Hepatocyte (in vitro differentiated cells): Measurements from ENCODE around the gene PARD3B. TPM values are rescaled to one million over a fixed set of nuclear protein-coding genes. Genes with fewer than 3 reads are reported as not detected.

Experiments used
- DNase-seq: peaks from one replicate; pipeline ENCODE4 v3.0.0-alpha.2; 2016; ENCODE audit warnings: low spot score
- H2AFZ ChIP-seq: fragments of 200-600 bp; sonication (generic); 2 replicates; pipeline ENCODE4 v1.6.0; 2016; ENCODE audit warnings: antibody characterized with exemption, mild to moderate bottlenecking
- H3K27ac ChIP-seq: fragments of 200-600 bp; sonication (generic); 2 replicates; pipeline ENCODE4 v1.5.1; 2016; ENCODE audit warnings: mild to moderate bottlenecking
- H3K27me3 ChIP-seq: fragments of 200-600 bp; sonication (generic); 2 replicates; pipeline ENCODE4 v1.6.1; 2016
- H3K36me3 ChIP-seq: fragments of 200-600 bp; sonication (generic); replicated peaks from 2 replicates; pipeline ENCODE4 v1.5.1; 2016; ENCODE audit warnings: low read depth; ENCODE audit not compliant: insufficient read depth
- H3K4me1 ChIP-seq: fragments of 200-600 bp; sonication (generic); 2 replicates; pipeline ENCODE4 v1.5.1; 2016; ENCODE audit warnings: mild to moderate bottlenecking, moderate library complexity; ENCODE audit not compliant: insufficient read depth
- H3K4me2 ChIP-seq: fragments of 200-600 bp; sonication (generic); 2 replicates; pipeline ENCODE4 v1.6.0; 2016
- H3K4me3 ChIP-seq: fragments of 200-600 bp; sonication (generic); 2 replicates; pipeline ENCODE4 v1.5.1; 2016; ENCODE audit warnings: mild to moderate bottlenecking
- H3K79me2 ChIP-seq: fragments of 200-600 bp; sonication (generic); 2 replicates; pipeline ENCODE4 v1.6.0; 2017; ENCODE audit warnings: mild to moderate bottlenecking
- H3K9me2 ChIP-seq: fragments of 200-600 bp; sonication (generic); replicated peaks from 2 replicates; pipeline ENCODE4 v1.6.0; 2017; ENCODE audit warnings: mild to moderate bottlenecking; ENCODE audit not compliant: insufficient read depth
- H3K9me3 ChIP-seq: fragments of 200-600 bp; sonication (generic); 2 replicates; pipeline ENCODE4 v1.5.1; 2016; ENCODE audit warnings: low read depth, mild to moderate bottlenecking
- H4K20me1 ChIP-seq: fragments of 200-600 bp; sonication (generic); 2 replicates; pipeline ENCODE4 v1.6.0; 2016; ENCODE audit warnings: mild to moderate bottlenecking; ENCODE audit not compliant: insufficient read depth, poor library complexity, severe bottlenecking
- EZH2 ChIP-seq: fragments of 200-600 bp; sonication (generic); IDR thresholded peaks from 2 replicates; pipeline ENCODE4 v1.6.1; 2016; ENCODE audit warnings: antibody characterized with exemption, mild to moderate bottlenecking, borderline replicate concordance
- EZH2phosphoT487 ChIP-seq: fragments of 200-600 bp; sonication (generic); IDR thresholded peaks from one replicate; pipeline ENCODE4 v1.6.1; 2018; ENCODE audit warnings: antibody characterized with exemption, mild to moderate bottlenecking, low read depth, moderate library complexity; ENCODE audit not compliant: unreplicated experiment, severe bottlenecking
- WGBS: methylation state at CpG from one replicate; pipeline ENCODE4 v1.1.6; 2016; ENCODE audit warnings: low lambda C conversion rate; ENCODE audit errors: missing lambda C conversion rate; 5-methylcytosine and 5-hydroxymethylcytosine counted together
- polyA plus RNA-seq: library from polyadenylated mRNA; unstranded; fragments of >200 nt; fragmentation: Nextera tagmentation; extraction: Ambion mirVana; gene quantifications from 2 replicates; pipeline ENCODE4 v1.2.1, GENCODE V29; 2016
- total RNA-seq: library from RNA; depleted of rRNA; stranded (reverse); fragments of >200 nt; gene quantifications from 2 replicates; pipeline ENCODE4 v1.2.3, GENCODE V29; 2014
- TF ChIP-seq, protein P1 (sequence below): fragments of 200-600 bp; sonication (generic); IDR thresholded peaks from 2 replicates; pipeline ENCODE4 v1.5.1; 2016; ENCODE audit warnings: antibody characterized with exemption, mild to moderate bottlenecking; ENCODE audit not compliant: poor library complexity

Gene PARD3B
- total and polyA plus RNA-seq, 2 experiments from 2014 or later, result 11.5 to 21.7 TPM

DNA sequence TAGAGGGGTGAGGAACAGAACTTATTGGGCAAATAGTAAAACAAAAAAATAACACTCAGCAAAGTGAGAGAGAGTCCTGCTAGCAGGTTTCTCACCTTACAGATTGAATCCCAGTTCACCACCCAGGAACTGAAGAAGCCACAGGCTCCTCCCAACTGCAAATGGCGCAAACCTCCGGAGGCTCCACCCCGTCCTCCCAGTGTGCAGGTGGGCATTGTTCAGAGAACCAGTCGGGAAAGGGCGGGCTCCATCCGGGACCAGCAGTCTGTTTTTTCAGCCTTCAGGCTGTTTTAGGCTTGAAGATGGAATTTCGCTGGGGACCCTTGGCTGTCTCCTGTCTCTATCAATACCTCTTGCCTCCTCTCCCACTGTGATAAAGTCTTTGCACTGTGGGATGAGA is 317.5 kb downstream of the PARD3B start:
- no peaks in the 10 kb centered on the region for H4K20me1 ChIP-seq
- H2AFZ ChIP-seq, result no peak overlapping the region
- 96% methylated on average over 7 of the region's 7 CpGs for WGBS

DNA sequence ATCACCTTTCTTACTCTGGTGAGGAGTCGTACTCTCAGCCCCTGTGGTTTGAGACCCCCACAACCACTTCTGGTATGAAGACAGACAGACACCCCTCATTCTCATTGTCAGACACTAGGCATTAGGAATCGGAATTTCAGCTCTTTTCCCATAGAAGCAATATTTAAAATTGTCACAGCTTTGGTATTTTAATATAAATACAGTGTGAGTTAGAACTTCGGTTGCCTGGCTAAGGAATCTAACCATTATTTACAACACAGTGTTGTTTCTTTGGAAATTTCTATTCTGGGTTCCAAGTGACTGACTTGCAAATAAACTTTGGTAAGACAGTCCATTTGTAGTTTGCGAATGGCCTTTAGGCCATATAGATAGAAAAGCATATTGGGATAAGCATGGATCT is 318.1 kb downstream of the PARD3B start:
- DNase-seq, result no peak
- Histone ChIP-seq H3K4me2 (no peak overlapping the region), H3K79me2 (no peaks in the 10 kb centered on the region), H3K27ac (no peak overlapping the region), H3K27me3 (no peaks in the 10 kb centered on the region), H3K9me3 (no peaks in the 10 kb centered on the region), H3K4me3 (no peak overlapping the region), H3K9me2 (no peaks in the 10 kb centered on the region), H3K4me1 (no peaks in the 10 kb centered on the region), H2AFZ (no peak overlapping the region), H4K20me1 (no peaks in the 10 kb centered on the region), H3K36me3 (no peaks in the 10 kb centered on the region)
- WGBS, result 96% methylated on average over 4 of the region's 4 CpGs
- TF ChIP-seq EZH2phosphoT487 (no peak), EZH2 (no peak)
- TF ChIP-seq, protein P1, sequence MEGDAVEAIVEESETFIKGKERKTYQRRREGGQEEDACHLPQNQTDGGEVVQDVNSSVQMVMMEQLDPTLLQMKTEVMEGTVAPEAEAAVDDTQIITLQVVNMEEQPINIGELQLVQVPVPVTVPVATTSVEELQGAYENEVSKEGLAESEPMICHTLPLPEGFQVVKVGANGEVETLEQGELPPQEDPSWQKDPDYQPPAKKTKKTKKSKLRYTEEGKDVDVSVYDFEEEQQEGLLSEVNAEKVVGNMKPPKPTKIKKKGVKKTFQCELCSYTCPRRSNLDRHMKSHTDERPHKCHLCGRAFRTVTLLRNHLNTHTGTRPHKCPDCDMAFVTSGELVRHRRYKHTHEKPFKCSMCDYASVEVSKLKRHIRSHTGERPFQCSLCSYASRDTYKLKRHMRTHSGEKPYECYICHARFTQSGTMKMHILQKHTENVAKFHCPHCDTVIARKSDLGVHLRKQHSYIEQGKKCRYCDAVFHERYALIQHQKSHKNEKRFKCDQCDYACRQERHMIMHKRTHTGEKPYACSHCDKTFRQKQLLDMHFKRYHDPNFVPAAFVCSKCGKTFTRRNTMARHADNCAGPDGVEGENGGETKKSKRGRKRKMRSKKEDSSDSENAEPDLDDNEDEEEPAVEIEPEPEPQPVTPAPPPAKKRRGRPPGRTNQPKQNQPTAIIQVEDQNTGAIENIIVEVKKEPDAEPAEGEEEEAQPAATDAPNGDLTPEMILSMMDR, result no peak

More for the DNA sequence above, 317.5 kb downstream of the PARD3B start:
- DNase-seq, result no peak
- Histone ChIP-seq H3K9me3 (no peaks in the 10 kb centered on the region), H3K4me3 (no peak overlapping the region), H3K4me1 (no peaks in the 10 kb centered on the region), H3K36me3 (no peaks in the 10 kb centered on the region), H3K27me3 (no peaks in the 10 kb centered on the region), H3K27ac (no peak overlapping the region), H3K79me2 (no peaks in the 10 kb centered on the region), H3K9me2 (no peaks in the 10 kb centered on the region), H3K4me2 (no peak overlapping the region)
- TF ChIP-seq, protein P1, result no peak
- TF ChIP-seq EZH2phosphoT487 (no peak), EZH2 (no peak)

DNA sequence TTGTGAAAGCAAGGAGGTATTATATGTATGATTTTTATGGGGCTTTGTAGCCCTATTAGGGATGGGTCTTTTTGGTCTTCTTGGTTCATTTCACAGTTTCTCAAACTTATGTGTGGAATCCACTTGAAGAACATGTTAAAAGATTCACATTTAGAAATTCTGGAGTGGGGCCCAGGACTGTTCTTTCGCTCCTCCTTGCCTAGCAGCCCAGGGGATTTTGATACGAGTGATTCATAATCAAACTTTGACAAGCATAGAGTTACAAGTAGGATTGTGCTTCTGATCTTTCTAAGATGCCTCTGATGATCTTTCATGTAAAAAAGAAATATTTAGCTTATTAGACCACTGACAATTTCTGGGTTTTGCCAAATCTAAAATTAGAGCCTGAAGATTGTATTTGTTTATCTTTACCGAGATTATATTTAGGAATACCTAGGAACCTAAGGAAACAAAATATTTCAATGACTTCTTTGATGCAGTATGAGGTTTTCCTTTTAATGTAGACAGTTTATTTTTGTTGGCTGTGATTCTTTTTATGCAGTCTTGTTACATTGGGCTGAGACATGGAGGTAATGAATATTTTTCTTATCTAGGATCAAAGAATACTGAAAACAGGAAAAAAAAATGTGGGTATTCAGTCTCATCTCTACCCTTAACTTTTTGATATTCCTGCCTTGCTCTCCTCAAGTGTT is 324.0 kb downstream of the PARD3B start:
- Histone ChIP-seq H3K4me2 (no peak overlapping the region), H3K4me1 (no peaks in the 10 kb centered on the region), H3K9me3 (no peaks in the 10 kb centered on the region), H3K36me3 (no peaks in the 10 kb centered on the region), H3K4me3 (no peak overlapping the region), H3K27ac (no peak overlapping the region), H3K27me3 (no peaks in the 10 kb centered on the region), H4K20me1 (no peaks in the 10 kb centered on the region), H2AFZ (no peak overlapping the region), H3K9me2 (no peaks in the 10 kb centered on the region), H3K79me2 (no peaks in the 10 kb centered on the region)
- TF ChIP-seq EZH2 (no peak), EZH2phosphoT487 (no peak)
- TF ChIP-seq, protein P1, result no peak
- DNase-seq, result no peak
- 75% methylated on average over 3 of the region's 3 CpGs for WGBS
